ENCODE data around the gene COA8. TPM values are rescaled to one million over a fixed set of nuclear protein-coding genes. Genes with fewer than 3 reads are reported as not detected.

The COA8 gene
- total and polyA plus RNA-seq, 10 of the 15 experiments (the other 5 are each of a cell fraction or from before 2014, with no cell fraction given), result 6.1 to 69.5 (median 25.8) TPM

DNA sequence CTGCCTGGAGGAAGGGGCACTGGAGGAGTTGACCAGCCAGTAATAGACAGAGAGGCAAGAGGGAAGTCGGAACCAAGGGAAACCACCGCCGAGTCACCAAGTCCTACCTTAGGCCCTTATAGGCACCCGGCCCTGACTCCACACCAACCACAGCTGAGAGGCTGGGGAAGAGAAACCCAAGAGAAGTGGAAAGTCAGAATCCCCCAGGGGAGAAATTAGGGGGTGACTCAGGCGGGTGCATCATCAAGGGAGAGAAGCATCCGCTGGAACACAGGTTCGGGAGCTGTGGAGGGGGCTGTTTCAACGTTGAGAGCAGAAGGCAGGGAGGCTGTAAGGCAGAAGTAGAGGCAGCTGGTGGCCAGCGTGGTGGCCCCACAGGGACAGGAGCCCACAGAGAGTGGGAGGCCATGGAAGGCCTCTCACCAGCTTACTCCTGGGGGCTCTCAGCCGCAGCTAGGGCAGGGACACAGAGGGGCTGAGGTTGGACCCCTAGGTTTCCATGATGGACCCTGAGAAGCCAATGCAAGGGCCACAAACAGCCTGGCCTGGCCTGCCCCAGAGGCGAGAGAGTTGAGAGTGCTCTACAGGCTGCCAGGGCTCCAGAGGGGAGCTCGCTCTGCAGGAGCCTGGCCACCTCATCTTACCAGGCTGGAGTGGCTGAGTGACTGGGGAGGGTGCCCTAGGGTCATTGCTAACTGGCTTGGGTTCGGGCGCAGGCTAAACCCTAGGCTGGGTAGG is 35.2 kb upstream of the COA8 start (continued):
- TF ChIP-seq IRF4 (IDR thresholded peaks at IDR 0.05; ENCODE audit: low read depth, low read length) (no peak), TBL1XR1 (IDR thresholded peaks at IDR 0.05; ENCODE audit: low read depth, low read length) (no peak), CHD1 (IDR thresholded peaks at IDR 0.05; ENCODE audit: low read depth, low read length) (no peak), KLF5 (IDR thresholded peaks at IDR 0.05; ENCODE audit: partially characterized antibody) (no peak), EED (IDR thresholded peaks at IDR 0.05; ENCODE audit: low read depth) (peak; percentile 76), IKZF1 (conservative IDR thresholded peaks at IDR 0.05) (peak; percentile 81), BACH1 (IDR thresholded peaks at IDR 0.05; ENCODE audit: borderline replicate concordance) (no peak), RBBP5 (conservative IDR thresholded peaks at IDR 0.05) (no peak), RB1 (IDR thresholded peaks at IDR 0.05; ENCODE audit: borderline replicate concordance) (no peak), ZSCAN29 (IDR thresholded peaks at IDR 0.05) (no peak), POLR2AphosphoS5 (IDR thresholded peaks at IDR 0.05; ENCODE audit: low read length) (peak; percentile 62; the same call in 1 of the 2 replicates), MEF2B (IDR thresholded peaks at IDR 0.05; ENCODE audit: partially characterized antibody, poor library complexity, severe bottlenecking) (peak; percentile 92), BCL11A (IDR thresholded peaks at IDR 0.05; ENCODE audit: low read depth, low read length) (peak; percentile 61; the same call in 1 of the 2 replicates), MTA2 (IDR thresholded peaks at IDR 0.05; ENCODE audit: low read depth) (peak; percentile 72), CHD2 (IDR thresholded peaks at IDR 0.05; ENCODE audit: borderline replicate concordance, low read depth, low read length) (0 out of 2 replicates have a peak, but pooled peaks have one; percentile 28), NBN (IDR thresholded peaks at IDR 0.05) (peak; percentile 77; the same call in 1 of the 2 replicates), RELA (IDR thresholded peaks at IDR 0.05; ENCODE audit: borderline replicate concordance, partially characterized antibody) (peak; percentile 31), PAX5 (IDR thresholded peaks at IDR 0.05; ENCODE audit: borderline replicate concordance, low read depth, low read length) (peak; percentile 55; the same call in 1 of the 2 replicates)
- TF ChIP-seq, protein P1, sequence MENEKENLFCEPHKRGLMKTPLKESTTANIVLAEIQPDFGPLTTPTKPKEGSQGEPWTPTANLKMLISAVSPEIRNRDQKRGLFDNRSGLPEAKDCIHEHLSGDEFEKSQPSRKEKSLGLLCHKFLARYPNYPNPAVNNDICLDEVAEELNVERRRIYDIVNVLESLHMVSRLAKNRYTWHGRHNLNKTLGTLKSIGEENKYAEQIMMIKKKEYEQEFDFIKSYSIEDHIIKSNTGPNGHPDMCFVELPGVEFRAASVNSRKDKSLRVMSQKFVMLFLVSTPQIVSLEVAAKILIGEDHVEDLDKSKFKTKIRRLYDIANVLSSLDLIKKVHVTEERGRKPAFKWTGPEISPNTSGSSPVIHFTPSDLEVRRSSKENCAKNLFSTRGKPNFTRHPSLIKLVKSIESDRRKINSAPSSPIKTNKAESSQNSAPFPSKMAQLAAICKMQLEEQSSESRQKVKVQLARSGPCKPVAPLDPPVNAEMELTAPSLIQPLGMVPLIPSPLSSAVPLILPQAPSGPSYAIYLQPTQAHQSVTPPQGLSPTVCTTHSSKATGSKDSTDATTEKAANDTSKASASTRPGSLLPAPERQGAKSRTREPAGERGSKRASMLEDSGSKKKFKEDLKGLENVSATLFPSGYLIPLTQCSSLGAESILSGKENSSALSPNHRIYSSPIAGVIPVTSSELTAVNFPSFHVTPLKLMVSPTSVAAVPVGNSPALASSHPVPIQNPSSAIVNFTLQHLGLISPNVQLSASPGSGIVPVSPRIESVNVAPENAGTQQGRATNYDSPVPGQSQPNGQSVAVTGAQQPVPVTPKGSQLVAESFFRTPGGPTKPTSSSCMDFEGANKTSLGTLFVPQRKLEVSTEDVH (IDR thresholded peaks at IDR 0.05; ENCODE audit: low read depth, partially characterized antibody), result no peak
- TF ChIP-seq, protein P2, sequence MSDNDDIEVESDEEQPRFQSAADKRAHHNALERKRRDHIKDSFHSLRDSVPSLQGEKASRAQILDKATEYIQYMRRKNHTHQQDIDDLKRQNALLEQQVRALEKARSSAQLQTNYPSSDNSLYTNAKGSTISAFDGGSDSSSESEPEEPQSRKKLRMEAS (IDR thresholded peaks at IDR 0.05; ENCODE audit: low read depth, low read length), result no peak
- TF ChIP-seq, protein P3, sequence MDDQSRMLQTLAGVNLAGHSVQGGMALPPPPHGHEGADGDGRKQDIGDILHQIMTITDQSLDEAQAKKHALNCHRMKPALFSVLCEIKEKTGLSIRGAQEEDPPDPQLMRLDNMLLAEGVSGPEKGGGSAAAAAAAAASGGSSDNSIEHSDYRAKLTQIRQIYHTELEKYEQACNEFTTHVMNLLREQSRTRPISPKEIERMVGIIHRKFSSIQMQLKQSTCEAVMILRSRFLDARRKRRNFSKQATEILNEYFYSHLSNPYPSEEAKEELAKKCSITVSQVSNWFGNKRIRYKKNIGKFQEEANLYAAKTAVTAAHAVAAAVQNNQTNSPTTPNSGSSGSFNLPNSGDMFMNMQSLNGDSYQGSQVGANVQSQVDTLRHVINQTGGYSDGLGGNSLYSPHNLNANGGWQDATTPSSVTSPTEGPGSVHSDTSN (IDR thresholded peaks at IDR 0.05; ENCODE audit: insufficient replicate concordance, low read depth, low read length), result no peak
- TF ChIP-seq, protein P4, sequence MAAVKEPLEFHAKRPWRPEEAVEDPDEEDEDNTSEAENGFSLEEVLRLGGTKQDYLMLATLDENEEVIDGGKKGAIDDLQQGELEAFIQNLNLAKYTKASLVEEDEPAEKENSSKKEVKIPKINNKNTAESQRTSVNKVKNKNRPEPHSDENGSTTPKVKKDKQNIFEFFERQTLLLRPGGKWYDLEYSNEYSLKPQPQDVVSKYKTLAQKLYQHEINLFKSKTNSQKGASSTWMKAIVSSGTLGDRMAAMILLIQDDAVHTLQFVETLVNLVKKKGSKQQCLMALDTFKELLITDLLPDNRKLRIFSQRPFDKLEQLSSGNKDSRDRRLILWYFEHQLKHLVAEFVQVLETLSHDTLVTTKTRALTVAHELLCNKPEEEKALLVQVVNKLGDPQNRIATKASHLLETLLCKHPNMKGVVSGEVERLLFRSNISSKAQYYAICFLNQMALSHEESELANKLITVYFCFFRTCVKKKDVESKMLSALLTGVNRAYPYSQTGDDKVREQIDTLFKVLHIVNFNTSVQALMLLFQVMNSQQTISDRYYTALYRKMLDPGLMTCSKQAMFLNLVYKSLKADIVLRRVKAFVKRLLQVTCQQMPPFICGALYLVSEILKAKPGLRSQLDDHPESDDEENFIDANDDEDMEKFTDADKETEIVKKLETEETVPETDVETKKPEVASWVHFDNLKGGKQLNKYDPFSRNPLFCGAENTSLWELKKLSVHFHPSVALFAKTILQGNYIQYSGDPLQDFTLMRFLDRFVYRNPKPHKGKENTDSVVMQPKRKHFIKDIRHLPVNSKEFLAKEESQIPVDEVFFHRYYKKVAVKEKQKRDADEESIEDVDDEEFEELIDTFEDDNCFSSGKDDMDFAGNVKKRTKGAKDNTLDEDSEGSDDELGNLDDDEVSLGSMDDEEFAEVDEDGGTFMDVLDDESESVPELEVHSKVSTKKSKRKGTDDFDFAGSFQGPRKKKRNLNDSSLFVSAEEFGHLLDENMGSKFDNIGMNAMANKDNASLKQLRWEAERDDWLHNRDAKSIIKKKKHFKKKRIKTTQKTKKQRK (IDR thresholded peaks at IDR 0.05; ENCODE audit: low read depth, low read length), result no peak
